DOHH2 (cell line): Measurements from ENCODE around the gene PARVB.

Source experiments
- H3F3A ChIP-seq: fragments of 200-600 bp; sonication (generic), shearing (Covaris generic); 2 replicates; pipeline ENCODE4 v1.6.0; 2016; ENCODE audit warnings: antibody characterized with exemption, mild to moderate bottlenecking; ENCODE audit not compliant: control insufficient read depth, insufficient read depth
- H3K27ac ChIP-seq: fragments of 200-600 bp; sonication (generic); 2 replicates; pipeline ENCODE4 v1.5.1; 2014; ENCODE audit warnings: low read depth, mild to moderate bottlenecking, low read length, moderate library complexity
- H3K27me3 ChIP-seq: fragments of 200-600 bp; sonication (generic); 2 replicates; pipeline ENCODE4 v1.6.1; 2014; ENCODE audit warnings: mild to moderate bottlenecking, low read length, mixed read lengths; ENCODE audit not compliant: control insufficient read depth
- H3K36me3 ChIP-seq: fragments of 200-600 bp; sonication (generic); 2 replicates; pipeline ENCODE4 v1.6.1; 2014; ENCODE audit warnings: mild to moderate bottlenecking, low read length, moderate library complexity, mixed read lengths; ENCODE audit not compliant: control insufficient read depth
- H3K4me1 ChIP-seq: fragments of 200-600 bp; sonication (generic); 2 replicates; pipeline ENCODE4 v1.6.1; 2014; ENCODE audit warnings: mild to moderate bottlenecking, low read length, mixed read lengths; ENCODE audit not compliant: control insufficient read depth
- H3K4me2 ChIP-seq: fragments of 200-600 bp; sonication (generic); 2 replicates; pipeline ENCODE4 v1.6.0; 2014; ENCODE audit warnings: mild to moderate bottlenecking, low read length, moderate library complexity
- H3K4me3 ChIP-seq: fragments of 200-600 bp; sonication (generic); 2 replicates; pipeline ENCODE4 v1.5.1; 2014; ENCODE audit warnings: mild to moderate bottlenecking, low read length, mixed read lengths
- H3K79me2 ChIP-seq: fragments of 200-600 bp; sonication (generic); 2 replicates; pipeline ENCODE4 v1.6.1; 2014; ENCODE audit warnings: mild to moderate bottlenecking, low read length, mixed read lengths; ENCODE audit not compliant: control insufficient read depth
- H3K9me2 ChIP-seq: fragments of 200-600 bp; sonication (generic); replicated peaks from 2 replicates; pipeline ENCODE4 v1.6.1; 2014; ENCODE audit warnings: mild to moderate bottlenecking, low read length, mixed read lengths; ENCODE audit not compliant: control insufficient read depth
- H3K9me3 ChIP-seq: fragments of 200-600 bp; sonication (generic); 2 replicates; pipeline ENCODE4 v1.6.1; 2014; ENCODE audit warnings: antibody characterized with exemption, low read length, mixed read lengths; ENCODE audit not compliant: control insufficient read depth, insufficient read depth
- H4K20me1 ChIP-seq: fragments of 200-600 bp; sonication (generic); 2 replicates; pipeline ENCODE4 v1.6.0; 2014; ENCODE audit warnings: low read depth, mild to moderate bottlenecking, antibody characterized with exemption, low read length, moderate library complexity; ENCODE audit not compliant: control insufficient read depth, insufficient read depth
- CTCF ChIP-seq: fragments of 200-600 bp; sonication (generic); IDR thresholded peaks from one replicate; pipeline ENCODE4 v1.5.1; 2014; ENCODE audit warnings: antibody characterized with exemption, mild to moderate bottlenecking, low read depth, low read length; ENCODE audit not compliant: poor library complexity, severe bottlenecking
- EZH2phosphoT487 ChIP-seq: fragments of 200-600 bp; sonication (generic); IDR thresholded peaks from 2 replicates; pipeline ENCODE4 v1.6.1; 2017; ENCODE audit warnings: borderline replicate concordance, mild to moderate bottlenecking, antibody characterized with exemption, low read length, moderate library complexity, mixed read lengths

PARVB gene

DNA sequence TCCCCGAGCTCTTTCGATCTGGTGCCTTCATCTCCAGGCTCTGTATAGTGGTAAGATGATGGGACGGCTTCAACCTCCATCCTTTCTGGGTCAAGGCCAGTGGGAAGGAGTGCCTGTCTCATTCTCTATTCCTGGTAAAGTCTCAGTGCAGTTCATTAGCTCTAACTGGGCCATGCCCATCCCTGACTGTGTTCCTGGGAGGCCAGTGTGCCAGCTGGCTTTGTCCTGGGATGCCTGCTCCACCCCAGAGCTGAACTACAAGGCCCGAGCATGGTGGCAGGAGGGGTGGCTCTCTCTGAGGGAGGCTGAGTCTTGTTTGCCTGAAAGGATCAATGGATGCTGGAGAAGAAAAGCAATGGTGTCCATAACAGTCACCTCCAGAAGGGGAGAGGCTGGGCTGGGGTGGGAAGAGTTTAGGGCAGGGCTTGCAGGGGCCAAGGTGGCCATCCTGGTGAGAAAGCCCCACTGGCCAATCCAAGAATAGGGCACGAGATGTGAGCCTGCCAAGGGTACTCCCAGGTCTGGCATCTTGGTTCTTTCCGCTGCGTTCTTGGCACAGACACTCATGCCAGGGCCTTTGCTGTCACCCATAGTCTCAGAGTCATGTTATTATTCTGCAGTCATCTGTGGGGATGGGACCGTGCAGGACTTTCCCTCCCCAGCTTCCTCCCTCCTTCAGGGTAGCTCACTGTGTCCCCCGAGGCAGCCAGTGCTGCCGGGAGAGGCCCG is 60.1 kb downstream of the PARVB start:
- H3K36me3 ChIP-seq = no peaks in the 10 kb centered on the region
- H3K4me2 ChIP-seq = no peak overlapping the region
- no peaks in the 10 kb centered on the region for H3K9me2 ChIP-seq
- no peak for TF ChIP-seq EZH2phosphoT487
- no peak for TF ChIP-seq CTCF
- H3F3A ChIP-seq = no peaks in the 10 kb centered on the region
- no peaks in the 10 kb centered on the region for H3K27me3 ChIP-seq
- H3K9me3 ChIP-seq = no peaks in the 10 kb centered on the region
- H3K4me3 ChIP-seq = no peak overlapping the region
- no peaks in the 10 kb centered on the region for H3K4me1 ChIP-seq
- H3K79me2 ChIP-seq = no peaks in the 10 kb centered on the region
- H3K27ac ChIP-seq = no peak overlapping the region
- H4K20me1 ChIP-seq = no peaks in the 10 kb centered on the region

GRCh38 chr22:44085743-44086270 is 61.7 kb downstream of the PARVB start:
- Histone ChIP-seq H3K4me3 (no peak overlapping the region), H4K20me1 (no peaks in the 10 kb centered on the region), H3K27ac (no peak overlapping the region), H3K36me3 (no peaks in the 10 kb centered on the region), H3K27me3 (no peaks in the 10 kb centered on the region), H3F3A (no peaks in the 10 kb centered on the region), H3K9me2 (no peaks in the 10 kb centered on the region), H3K4me2 (no peak overlapping the region), H3K79me2 (no peaks in the 10 kb centered on the region), H3K9me3 (no peaks in the 10 kb centered on the region), H3K4me1 (no peaks in the 10 kb centered on the region)
- TF ChIP-seq EZH2phosphoT487 = no peak
- TF ChIP-seq CTCF = peak; percentile 66

DNA sequence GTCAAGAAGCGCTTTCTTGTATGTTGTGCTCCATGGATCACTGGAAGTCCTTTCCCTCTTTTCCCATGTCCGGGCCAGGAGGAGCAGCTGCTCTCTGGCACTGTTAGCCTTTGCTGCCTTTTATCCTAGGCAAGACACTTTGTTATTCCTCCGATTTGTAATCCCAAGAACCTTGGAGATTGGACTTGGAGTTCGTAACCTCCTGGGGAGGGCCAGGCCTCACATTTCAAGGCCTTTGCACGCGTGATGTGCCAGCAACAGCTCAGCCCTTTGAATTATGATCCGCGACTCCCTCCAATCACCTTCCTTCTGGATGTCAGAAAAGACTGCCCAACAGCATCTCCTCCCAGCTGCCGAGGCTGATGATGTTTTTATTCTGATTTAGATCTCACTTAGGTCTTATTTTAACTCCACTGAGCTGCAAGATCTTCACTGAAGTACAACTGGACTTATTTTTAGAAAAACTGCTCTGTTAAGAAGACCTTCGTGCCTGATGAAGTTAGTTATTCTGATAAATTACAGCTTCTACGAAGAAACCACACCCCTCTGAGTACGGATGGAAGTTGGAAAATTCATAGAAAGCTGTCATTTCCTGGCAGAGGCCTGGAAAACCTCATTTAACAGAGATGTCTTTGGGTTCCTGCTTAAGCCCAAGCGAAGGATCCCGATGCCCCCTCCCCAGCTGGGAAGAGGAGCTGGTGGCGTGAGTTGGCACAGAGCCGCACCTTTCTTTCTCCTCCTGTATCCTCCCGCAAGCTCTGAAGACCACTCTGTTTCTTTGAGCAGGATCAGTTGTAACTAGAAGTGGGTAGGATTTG is 62.4 kb downstream of the PARVB start:
- no peaks in the 10 kb centered on the region for H3F3A ChIP-seq
- no peaks in the 10 kb centered on the region for H3K79me2 ChIP-seq
- no peaks in the 10 kb centered on the region for H3K27me3 ChIP-seq
- H3K27ac ChIP-seq = no peak overlapping the region
- H3K4me1 ChIP-seq = no peaks in the 10 kb centered on the region
- no peak for TF ChIP-seq EZH2phosphoT487
- no peak for TF ChIP-seq CTCF
- H3K4me2 ChIP-seq = no peak overlapping the region
- H3K9me3 ChIP-seq = no peaks in the 10 kb centered on the region
- H4K20me1 ChIP-seq = no peaks in the 10 kb centered on the region
- H3K4me3 ChIP-seq = no peak overlapping the region
- H3K9me2 ChIP-seq = no peaks in the 10 kb centered on the region
- H3K36me3 ChIP-seq = no peaks in the 10 kb centered on the region
